HepG2 (cell line): ENCODE results near the gene TOP3B. TPM values are rescaled to one million over a fixed set of nuclear protein-coding genes. Genes with fewer than 3 reads are reported as not detected.

Experiments used
- ATAC-seq: fragments of 200-7000 bp; cut with Tn5 transposase; 3 replicates; pipeline ENCODE4 v1.9.1; 2020; ENCODE audit warnings: mild to moderate bottlenecking, moderate library complexity
- BruUV-seq: library from RNA; stranded (reverse); fragments of 400-500 nt; replicated peaks from 2 replicates; lab custom pipeline; 2021; lab: Mats Ljungman, UMichigan
- CTCF ChIA-PET: fragments of 300-600 bp; formaldehyde crosslinking; extraction: SDS; loops from one replicate; lab custom pipeline; 2021; ENCODE audit warnings: low total read pairs, inconsistent platforms, low intra/inter-chr PET ratio; lab: Yijun Ruan, JAX
- POLR2A ChIA-PET: fragments of 350-600 bp; sonication (Branson Sonifier 250); formaldehyde crosslinking; loops from one replicate; lab custom pipeline; 2020; ENCODE audit warnings: antibody characterized with exemption, inconsistent platforms; lab: Yijun Ruan, JAX
- DNase-seq: peaks from one replicate; pipeline ENCODE4 v3.0.0-alpha.2; 2015; ENCODE audit warnings: low spot score
- FAIRE-seq: peaks from 3 replicates; lab custom pipeline; 2011; peaks lifted over from hg19 to GRCh38; lab: Jason Lieb, UNC
- H2AFZ ChIP-seq: one replicate; pipeline ENCODE4 v1.6.1; 2011; ENCODE audit warnings: low read length, inconsistent platforms
- H3K27ac ChIP-seq: fragments of 300-600 bp; 3 replicates; pipeline ENCODE4 v1.8.0; 2011; ENCODE audit warnings: mixed run types, mild to moderate bottlenecking, mixed read lengths, low read length, inconsistent platforms; ENCODE audit not compliant: insufficient read depth; ENCODE audit errors: extremely low read length
- H3K27me3 ChIP-seq, 2 experiments: fragments of 200-600 bp in 1 of 2; 2 replicates in 1 of 2; 3 replicates in 1 of 2; pipeline versions ENCODE4 v1.6.0 to v1.8.0; 2011; ENCODE audit warnings: low read length in 2 of 2, mild to moderate bottlenecking in 2 of 2, moderate library complexity in 2 of 2, inconsistent platforms in 1 of 2; ENCODE audit not compliant: insufficient read depth in 2 of 2, control insufficient read depth in 1 of 2
- H3K36me3 ChIP-seq, 2 experiments: fragments of 200-600 bp in 1 of 2; replicated peaks in 1 of 2; 2 replicates in 1 of 2; 3 replicates in 1 of 2; pipeline versions ENCODE4 v1.5.1 to v1.8.0; 2011; ENCODE audit warnings: low read length in 2 of 2, inconsistent platforms in 1 of 2; ENCODE audit not compliant: insufficient read depth in 2 of 2, control insufficient read depth in 1 of 2
- H3K4me1 ChIP-seq: 2 replicates; pipeline ENCODE4 v1.5.1; 2012; ENCODE audit warnings: low read length, inconsistent platforms; ENCODE audit not compliant: insufficient read depth
- H3K4me2 ChIP-seq: 2 replicates; pipeline ENCODE4 v1.6.0; 2011; ENCODE audit warnings: low read depth, low read length, inconsistent platforms
- H3K4me3 ChIP-seq, 3 experiments: fragments of 200-600 bp in 1 of 3; sonication (generic), shearing (Covaris generic) in 1 of 3; replicated peaks in 1 of 3; 2 replicates each; pipeline ENCODE4 v1.5.1; 2011 to 2016; ENCODE audit warnings: low read length in 3 of 3, inconsistent platforms in 2 of 3, low read depth in 2 of 3, mild to moderate bottlenecking in 2 of 3, control low read depth in 1 of 3, mixed read lengths in 1 of 3; ENCODE audit not compliant: insufficient read depth in 1 of 3
- H3K79me2 ChIP-seq: one replicate; pipeline ENCODE4 v1.6.1; 2011; ENCODE audit warnings: low read length, inconsistent platforms; ENCODE audit not compliant: insufficient read depth
- H3K9ac ChIP-seq: 2 replicates; pipeline ENCODE4 v1.6.0; 2011; ENCODE audit warnings: mild to moderate bottlenecking, low read depth, low read length, inconsistent platforms; ENCODE audit not compliant: insufficient read depth
- H3K9me3 ChIP-seq: 2 replicates; pipeline ENCODE4 v1.5.1; 2012; ENCODE audit warnings: mild to moderate bottlenecking, low read length
- H4K20me1 ChIP-seq: 2 replicates; pipeline ENCODE4 v1.6.0; 2011; ENCODE audit warnings: inconsistent platforms, mild to moderate bottlenecking, low read length, moderate library complexity; ENCODE audit not compliant: insufficient read depth
- CBX5 ChIP-seq: sonication (generic); formaldehyde crosslinking; IDR thresholded peaks from 2 replicates; pipeline ENCODE4 v1.4.0; 2020; ENCODE audit warnings: missing genetic modification reagents, borderline replicate concordance
- FOXK1 ChIP-seq: sonication (generic); formaldehyde crosslinking; IDR thresholded peaks from 2 replicates; pipeline ENCODE4 v1.4.0; 2020; ENCODE audit warnings: low read depth, missing genetic modification reagents, borderline replicate concordance
- ZNF558 ChIP-seq: sonication (generic); formaldehyde crosslinking; IDR thresholded peaks from 2 replicates; pipeline ENCODE4 v1.9.0; 2022; ENCODE audit warnings: mild to moderate bottlenecking, missing genetic modification reagents, borderline replicate concordance
- ZNF644 ChIP-seq: IDR thresholded peaks from 2 replicates; pipeline ENCODE4 v1.6.1; 2016; ENCODE audit warnings: low read depth
- WGBS: methylation state at CpG from one replicate; pipeline ENCODE4 v1.1.6; 2017; ENCODE audit warnings: low lambda C conversion rate; 5-methylcytosine and 5-hydroxymethylcytosine counted together
- in situ Hi-C: cut with HindIII; loops from 2 replicates; pipeline ENCODE4 v1.10.0; 2017; ENCODE audit warnings: low pct_unique_long_range_greater_than_20kb; ENCODE audit not compliant: extremely low pct_ligation_motif_present
- intact Hi-C: fragments of 100-400 bp; cut with micrococcal nuclease; formaldehyde crosslinking; loops from one replicate; pipeline ENCODE4 v1.10.0; 2022; ENCODE audit not compliant: unreplicated experiment
- polyA plus RNA-seq, 8 experiments: library from polyadenylated mRNA; depleted of rRNA in 3 of 8; stranded (reverse) in 7 of 8; unstranded in 1 of 8; fragments of >200 nt; fragmentation: Illumina TruSeq in 4 of 8; extraction: Trizol in 4 of 8; gene quantifications; 2 replicates each; pipeline versions ENCODE4 v1.2.1 to v1.2.3, GENCODE V29; 2011 to 2016; ENCODE audit warnings: low read depth in 4 of 8, missing spikeins in 1 of 8, mixed read lengths in 1 of 8; ENCODE audit not compliant: insufficient read depth in 1 of 8
- total RNA-seq, 5 experiments: library from RNA; depleted of rRNA; stranded (reverse); fragments of >200 nt; fragmentation: Illumina TruSeq; extraction: Trizol; gene quantifications; 2 replicates each; pipeline ENCODE4 v1.2.3, GENCODE V29; 2016; ENCODE audit warnings: low read depth in 1 of 5
- TF ChIP-seq, protein P1 (sequence below): sonication (generic); formaldehyde crosslinking; IDR thresholded peaks from 2 replicates; pipeline ENCODE4 v1.4.0; 2020; ENCODE audit warnings: missing genetic modification reagents
- TF ChIP-seq, protein P2 (sequence below): sonication (generic); formaldehyde crosslinking; IDR thresholded peaks from 2 replicates; pipeline ENCODE4 v1.5.0; 2020; ENCODE audit warnings: mild to moderate bottlenecking, missing genetic modification reagents, borderline replicate concordance
- TF ChIP-seq, protein P3 (sequence below): sonication (generic); formaldehyde crosslinking; IDR thresholded peaks from 2 replicates; pipeline ENCODE4 v1.4.0; 2020; ENCODE audit warnings: mild to moderate bottlenecking, low read depth, missing genetic modification reagents

TOP3B gene
- total and polyA plus RNA-seq, 2 of the 13 experiments (the other 11 are each of a cell fraction or from before 2014, with no cell fraction given) = 28.5 to 29.7 TPM

GRCh38 chr22:21933910-21934309, 48.7 kb downstream of the TOP3B start:
- Histone ChIP-seq H3K4me2 (no peak overlapping the region), H2AFZ (no peak overlapping the region), H3K9me3 (no peaks in the 10 kb centered on the region), H3K4me3 (no peak overlapping the region), H3K4me1 (peaks cover 15% of the 10 kb centered on the region), H3K79me2 (no peaks in the 10 kb centered on the region), H3K36me3 (peaks cover 9 to 53% of the 10 kb centered on the region in 2 experiments; a peak in 4 of 5 replicates), H3K27ac (no peak overlapping the region), H3K9ac (no peak overlapping the region), H4K20me1 (no peaks in the 10 kb centered on the region), H3K27me3 (no peaks in the 10 kb centered on the region)
- 95% methylated on average over 14 of the region's 19 CpGs for WGBS
- TF ChIP-seq FOXK1 (CRISPR knock-in tag) = no peak
- TF ChIP-seq ZNF644 (CRISPR knock-in tag) = no peak
- TF ChIP-seq, protein P1, sequence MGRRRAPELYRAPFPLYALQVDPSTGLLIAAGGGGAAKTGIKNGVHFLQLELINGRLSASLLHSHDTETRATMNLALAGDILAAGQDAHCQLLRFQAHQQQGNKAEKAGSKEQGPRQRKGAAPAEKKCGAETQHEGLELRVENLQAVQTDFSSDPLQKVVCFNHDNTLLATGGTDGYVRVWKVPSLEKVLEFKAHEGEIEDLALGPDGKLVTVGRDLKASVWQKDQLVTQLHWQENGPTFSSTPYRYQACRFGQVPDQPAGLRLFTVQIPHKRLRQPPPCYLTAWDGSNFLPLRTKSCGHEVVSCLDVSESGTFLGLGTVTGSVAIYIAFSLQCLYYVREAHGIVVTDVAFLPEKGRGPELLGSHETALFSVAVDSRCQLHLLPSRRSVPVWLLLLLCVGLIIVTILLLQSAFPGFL (CRISPR knock-in tag) = no peak
- TF ChIP-seq CBX5 (CRISPR knock-in tag) = no peak
- in situ Hi-C loops = no loop called here
- intact Hi-C loops = no loop called here
- DNase-seq = no peak
- no peak for ATAC-seq
- CTCF ChIA-PET = no interaction called here
- no peak for FAIRE-seq
- POLR2A ChIA-PET = no interaction called here
- BruUV-seq = no TSS peak

DNA sequence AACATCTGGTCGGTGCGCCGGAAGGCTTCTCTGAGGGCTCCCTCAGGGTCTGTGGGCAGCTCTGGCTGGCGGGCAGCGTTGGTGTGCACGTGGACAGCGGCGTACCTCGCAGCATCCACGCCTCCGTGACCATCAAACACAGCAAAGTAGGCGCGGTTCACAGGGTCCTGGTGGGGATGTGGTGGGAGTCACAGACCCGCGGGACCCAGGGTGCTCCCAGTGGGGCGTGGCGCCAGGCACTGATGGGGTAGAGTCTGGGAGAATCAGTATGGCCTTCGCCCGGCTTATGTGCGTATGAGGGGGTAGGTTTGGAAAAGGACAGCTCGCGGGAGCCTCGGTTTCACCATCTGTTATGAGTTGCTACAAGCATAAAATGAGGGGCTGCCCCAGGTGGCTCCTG, 49.2 kb downstream of the TOP3B start:
- ATAC-seq = no peak
- Histone ChIP-seq H4K20me1 (no peaks in the 10 kb centered on the region), H3K27ac (no peak overlapping the region), H2AFZ (no peak overlapping the region), H3K9me3 (no peaks in the 10 kb centered on the region), H3K27me3 (no peaks in the 10 kb centered on the region), H3K4me2 (no peak overlapping the region), H3K4me1 (0 out of 2 replicates have a peak, but pooled peaks cover 10% of the 10 kb centered on the region), H3K79me2 (no peaks in the 10 kb centered on the region), H3K36me3 (peaks cover 9 to 55% of the 10 kb centered on the region in 2 experiments; a peak in 4 of 5 replicates), H3K4me3 (no peak overlapping the region), H3K9ac (no peak overlapping the region)
- no peak for FAIRE-seq
- no TSS peak for BruUV-seq
- no peak for DNase-seq
- intact Hi-C loops (no loop called here), in situ Hi-C loops (no loop called here)
- ChIA-PET POLR2A (no interaction called here), CTCF (no interaction called here)
- WGBS = 97% methylated on average over 23 of the region's 23 CpGs
- TF ChIP-seq ZNF558 (CRISPR knock-in tag) = no peak
- TF ChIP-seq, protein P2, sequence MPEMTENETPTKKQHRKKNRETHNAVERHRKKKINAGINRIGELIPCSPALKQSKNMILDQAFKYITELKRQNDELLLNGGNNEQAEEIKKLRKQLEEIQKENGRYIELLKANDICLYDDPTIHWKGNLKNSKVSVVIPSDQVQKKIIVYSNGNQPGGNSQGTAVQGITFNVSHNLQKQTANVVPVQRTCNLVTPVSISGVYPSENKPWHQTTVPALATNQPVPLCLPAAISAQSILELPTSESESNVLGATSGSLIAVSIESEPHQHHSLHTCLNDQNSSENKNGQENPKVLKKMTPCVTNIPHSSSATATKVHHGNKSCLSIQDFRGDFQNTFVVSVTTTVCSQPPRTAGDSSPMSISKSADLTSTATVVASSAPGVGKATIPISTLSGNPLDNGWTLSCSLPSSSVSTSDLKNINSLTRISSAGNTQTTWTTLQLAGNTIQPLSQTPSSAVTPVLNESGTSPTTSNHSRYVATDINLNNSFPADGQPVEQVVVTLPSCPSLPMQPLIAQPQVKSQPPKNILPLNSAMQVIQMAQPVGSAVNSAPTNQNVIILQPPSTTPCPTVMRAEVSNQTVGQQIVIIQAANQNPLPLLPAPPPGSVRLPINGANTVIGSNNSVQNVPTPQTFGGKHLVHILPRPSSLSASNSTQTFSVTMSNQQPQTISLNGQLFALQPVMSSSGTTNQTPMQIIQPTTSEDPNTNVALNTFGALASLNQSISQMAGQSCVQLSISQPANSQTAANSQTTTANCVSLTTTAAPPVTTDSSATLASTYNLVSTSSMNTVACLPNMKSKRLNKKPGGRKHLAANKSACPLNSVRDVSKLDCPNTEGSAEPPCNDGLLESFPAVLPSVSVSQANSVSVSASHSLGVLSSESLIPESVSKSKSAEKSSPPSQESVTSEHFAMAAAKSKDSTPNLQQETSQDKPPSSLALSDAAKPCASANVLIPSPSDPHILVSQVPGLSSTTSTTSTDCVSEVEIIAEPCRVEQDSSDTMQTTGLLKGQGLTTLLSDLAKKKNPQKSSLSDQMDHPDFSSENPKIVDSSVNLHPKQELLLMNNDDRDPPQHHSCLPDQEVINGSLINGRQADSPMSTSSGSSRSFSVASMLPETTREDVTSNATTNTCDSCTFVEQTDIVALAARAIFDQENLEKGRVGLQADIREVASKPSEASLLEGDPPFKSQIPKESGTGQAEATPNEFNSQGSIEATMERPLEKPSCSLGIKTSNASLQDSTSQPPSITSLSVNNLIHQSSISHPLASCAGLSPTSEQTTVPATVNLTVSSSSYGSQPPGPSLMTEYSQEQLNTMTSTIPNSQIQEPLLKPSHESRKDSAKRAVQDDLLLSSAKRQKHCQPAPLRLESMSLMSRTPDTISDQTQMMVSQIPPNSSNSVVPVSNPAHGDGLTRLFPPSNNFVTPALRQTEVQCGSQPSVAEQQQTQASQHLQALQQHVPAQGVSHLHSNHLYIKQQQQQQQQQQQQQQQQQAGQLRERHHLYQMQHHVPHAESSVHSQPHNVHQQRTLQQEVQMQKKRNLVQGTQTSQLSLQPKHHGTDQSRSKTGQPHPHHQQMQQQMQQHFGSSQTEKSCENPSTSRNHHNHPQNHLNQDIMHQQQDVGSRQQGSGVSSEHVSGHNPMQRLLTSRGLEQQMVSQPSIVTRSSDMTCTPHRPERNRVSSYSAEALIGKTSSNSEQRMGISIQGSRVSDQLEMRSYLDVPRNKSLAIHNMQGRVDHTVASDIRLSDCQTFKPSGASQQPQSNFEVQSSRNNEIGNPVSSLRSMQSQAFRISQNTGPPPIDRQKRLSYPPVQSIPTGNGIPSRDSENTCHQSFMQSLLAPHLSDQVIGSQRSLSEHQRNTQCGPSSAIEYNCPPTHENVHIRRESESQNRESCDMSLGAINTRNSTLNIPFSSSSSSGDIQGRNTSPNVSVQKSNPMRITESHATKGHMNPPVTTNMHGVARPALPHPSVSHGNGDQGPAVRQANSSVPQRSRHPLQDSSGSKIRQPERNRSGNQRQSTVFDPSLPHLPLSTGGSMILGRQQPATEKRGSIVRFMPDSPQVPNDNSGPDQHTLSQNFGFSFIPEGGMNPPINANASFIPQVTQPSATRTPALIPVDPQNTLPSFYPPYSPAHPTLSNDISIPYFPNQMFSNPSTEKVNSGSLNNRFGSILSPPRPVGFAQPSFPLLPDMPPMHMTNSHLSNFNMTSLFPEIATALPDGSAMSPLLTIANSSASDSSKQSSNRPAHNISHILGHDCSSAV (CRISPR knock-in tag) = no peak
- TF ChIP-seq, protein P3, sequence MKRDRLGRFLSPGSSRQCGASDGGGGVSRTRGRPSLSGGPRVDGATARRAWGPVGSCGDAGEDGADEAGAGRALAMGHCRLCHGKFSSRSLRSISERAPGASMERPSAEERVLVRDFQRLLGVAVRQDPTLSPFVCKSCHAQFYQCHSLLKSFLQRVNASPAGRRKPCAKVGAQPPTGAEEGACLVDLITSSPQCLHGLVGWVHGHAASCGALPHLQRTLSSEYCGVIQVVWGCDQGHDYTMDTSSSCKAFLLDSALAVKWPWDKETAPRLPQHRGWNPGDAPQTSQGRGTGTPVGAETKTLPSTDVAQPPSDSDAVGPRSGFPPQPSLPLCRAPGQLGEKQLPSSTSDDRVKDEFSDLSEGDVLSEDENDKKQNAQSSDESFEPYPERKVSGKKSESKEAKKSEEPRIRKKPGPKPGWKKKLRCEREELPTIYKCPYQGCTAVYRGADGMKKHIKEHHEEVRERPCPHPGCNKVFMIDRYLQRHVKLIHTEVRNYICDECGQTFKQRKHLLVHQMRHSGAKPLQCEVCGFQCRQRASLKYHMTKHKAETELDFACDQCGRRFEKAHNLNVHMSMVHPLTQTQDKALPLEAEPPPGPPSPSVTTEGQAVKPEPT (CRISPR knock-in tag) = no peak
